NB4 (cell line): Measurements from ENCODE around the gene NNMT.

Experiments
- MYC ChIP-seq: IDR thresholded peaks from 2 replicates; pipeline ENCODE4 v1.6.1; 2011; ENCODE audit warnings: low read depth, low read length
- POLR2A ChIP-seq: IDR thresholded peaks from 2 replicates; pipeline ENCODE4 v1.6.1; 2011; ENCODE audit warnings: mild to moderate bottlenecking; ENCODE audit not compliant: insufficient read length; ENCODE audit errors: extremely low read depth
- TF ChIP-seq, protein P1 (sequence below): IDR thresholded peaks from one replicate; pipeline ENCODE4 v1.5.1; 2012; ENCODE audit warnings: low read depth, low read length
- TF ChIP-seq, protein P2 (sequence below): IDR thresholded peaks from 2 replicates; pipeline ENCODE4 v1.6.1; 2011; ENCODE audit warnings: low read depth, low read length

DNA sequence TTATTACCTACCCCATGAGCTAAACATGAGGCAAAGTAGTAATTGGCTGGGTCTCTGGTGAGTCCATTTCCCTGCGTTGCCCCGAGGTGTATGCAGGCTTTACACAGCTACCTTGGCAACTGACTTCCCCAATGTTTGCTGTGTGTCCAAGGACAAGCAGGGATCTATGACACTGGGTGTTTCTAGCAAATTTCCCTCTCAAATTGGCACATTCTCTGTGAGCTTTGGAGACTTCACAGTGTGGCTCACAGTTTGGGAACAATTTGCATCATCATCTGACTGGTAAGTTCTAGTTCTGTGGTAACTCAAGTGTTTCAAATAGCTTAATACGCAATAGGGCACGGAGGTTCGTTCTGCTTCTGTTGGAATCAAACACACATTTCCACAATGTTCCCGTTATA, 12.5 kb downstream of the NNMT start:
- TF ChIP-seq, protein P1, sequence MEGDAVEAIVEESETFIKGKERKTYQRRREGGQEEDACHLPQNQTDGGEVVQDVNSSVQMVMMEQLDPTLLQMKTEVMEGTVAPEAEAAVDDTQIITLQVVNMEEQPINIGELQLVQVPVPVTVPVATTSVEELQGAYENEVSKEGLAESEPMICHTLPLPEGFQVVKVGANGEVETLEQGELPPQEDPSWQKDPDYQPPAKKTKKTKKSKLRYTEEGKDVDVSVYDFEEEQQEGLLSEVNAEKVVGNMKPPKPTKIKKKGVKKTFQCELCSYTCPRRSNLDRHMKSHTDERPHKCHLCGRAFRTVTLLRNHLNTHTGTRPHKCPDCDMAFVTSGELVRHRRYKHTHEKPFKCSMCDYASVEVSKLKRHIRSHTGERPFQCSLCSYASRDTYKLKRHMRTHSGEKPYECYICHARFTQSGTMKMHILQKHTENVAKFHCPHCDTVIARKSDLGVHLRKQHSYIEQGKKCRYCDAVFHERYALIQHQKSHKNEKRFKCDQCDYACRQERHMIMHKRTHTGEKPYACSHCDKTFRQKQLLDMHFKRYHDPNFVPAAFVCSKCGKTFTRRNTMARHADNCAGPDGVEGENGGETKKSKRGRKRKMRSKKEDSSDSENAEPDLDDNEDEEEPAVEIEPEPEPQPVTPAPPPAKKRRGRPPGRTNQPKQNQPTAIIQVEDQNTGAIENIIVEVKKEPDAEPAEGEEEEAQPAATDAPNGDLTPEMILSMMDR, result no peak
- TF ChIP-seq, protein P2, sequence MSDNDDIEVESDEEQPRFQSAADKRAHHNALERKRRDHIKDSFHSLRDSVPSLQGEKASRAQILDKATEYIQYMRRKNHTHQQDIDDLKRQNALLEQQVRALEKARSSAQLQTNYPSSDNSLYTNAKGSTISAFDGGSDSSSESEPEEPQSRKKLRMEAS, result no peak
- no peak for TF ChIP-seq POLR2A
- TF ChIP-seq MYC, result no peak
